LHCN-M2 (cell line): ENCODE results near the gene SGCD. TPM values are rescaled to one million over a fixed set of nuclear protein-coding genes. Genes with fewer than 3 reads are reported as not detected.

Source experiments
- DNase-seq: peaks from one replicate; pipeline ENCODE4 v3.0.0-alpha.2; 2012; ENCODE audit warnings: low read depth
- total RNA-seq: library from RNA; depleted of rRNA; stranded (reverse); fragments of >200 nt; gene quantifications from 2 replicates; pipeline ENCODE4 v1.2.3, GENCODE V29; 2014

Gene SGCD
- total RNA-seq, 1 experiment from 2014 or later, result 22.4 TPM

DNA sequence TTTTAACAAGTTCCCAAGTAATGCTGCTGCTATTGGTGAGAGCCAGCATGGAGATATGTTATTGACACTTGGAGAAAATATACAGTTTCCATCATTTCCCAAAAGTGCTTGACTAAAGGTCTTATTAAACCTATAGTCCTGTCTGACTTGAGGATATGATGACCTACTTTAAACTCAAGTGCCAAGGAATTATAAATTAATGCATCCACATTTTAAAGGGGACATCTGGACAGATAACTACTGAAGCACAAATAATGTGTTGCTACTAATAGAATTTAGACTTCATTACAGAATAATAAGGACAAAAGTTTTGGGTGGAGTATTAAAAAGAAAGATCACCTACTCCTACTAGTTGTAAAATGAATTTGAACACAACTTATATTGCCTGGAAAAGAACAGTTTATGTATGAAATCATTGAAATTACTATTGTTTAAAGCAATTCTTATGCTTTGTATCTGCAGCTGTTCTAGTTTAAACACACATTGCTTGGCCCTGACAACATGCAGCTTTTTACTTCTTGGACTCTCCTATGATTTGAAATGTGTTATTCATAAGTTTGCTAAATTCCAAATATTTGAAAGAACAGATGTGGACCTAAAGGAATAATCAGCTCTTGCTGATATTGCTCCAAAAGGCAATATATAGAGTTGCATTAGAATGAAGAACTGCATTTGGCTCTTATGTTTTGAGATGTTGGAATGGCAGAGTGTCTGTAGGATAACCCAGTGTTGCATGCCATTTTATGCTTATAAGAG is 73.4 kb downstream of the SGCD start:
- DNase-seq, result no peak

DNA sequence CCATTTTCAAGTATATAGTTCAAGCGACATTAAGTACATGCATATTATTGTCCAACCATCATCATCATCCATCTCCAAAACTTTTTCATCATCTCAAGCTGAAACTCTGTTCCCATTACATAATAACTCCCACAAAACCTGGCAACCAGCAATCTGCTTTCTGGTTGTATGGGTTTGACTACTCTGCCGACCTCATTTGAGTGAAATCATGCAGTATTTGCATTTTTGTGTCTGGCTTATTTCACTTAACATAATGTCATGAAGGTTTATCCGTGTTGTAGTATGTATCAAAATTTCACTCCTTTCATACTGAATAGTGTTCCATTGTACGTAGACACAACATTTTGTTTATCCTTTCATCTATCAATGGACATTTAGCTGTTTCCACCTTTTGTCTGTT is 74.8 kb downstream of the SGCD start:
- no peak for DNase-seq

DNA sequence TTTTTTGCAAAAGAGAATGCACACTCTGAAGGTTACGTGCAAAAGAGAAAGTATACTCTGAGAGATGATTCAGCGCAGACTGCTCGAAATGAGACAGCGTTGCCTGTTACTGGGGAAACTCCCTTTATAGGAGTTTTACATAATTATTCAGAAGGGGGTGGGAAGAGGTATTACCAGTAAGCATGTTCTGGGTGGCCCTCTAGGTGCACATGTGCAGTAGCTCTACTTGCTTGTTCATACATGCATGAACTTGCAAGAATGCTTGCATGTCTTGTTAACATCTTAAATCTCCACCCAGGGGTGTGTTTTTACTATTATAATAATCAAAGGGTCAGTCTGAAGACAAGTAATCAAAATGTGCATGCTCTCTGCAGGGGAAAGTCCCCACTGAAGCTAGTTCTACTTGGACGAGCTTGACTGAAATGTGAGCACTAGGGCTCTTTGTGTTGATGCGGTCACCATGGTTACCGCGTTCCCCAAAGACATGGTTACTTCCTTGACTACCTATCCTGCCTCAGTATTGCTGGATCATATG is 75.5 kb downstream of the SGCD start:
- no peak for DNase-seq

DNA sequence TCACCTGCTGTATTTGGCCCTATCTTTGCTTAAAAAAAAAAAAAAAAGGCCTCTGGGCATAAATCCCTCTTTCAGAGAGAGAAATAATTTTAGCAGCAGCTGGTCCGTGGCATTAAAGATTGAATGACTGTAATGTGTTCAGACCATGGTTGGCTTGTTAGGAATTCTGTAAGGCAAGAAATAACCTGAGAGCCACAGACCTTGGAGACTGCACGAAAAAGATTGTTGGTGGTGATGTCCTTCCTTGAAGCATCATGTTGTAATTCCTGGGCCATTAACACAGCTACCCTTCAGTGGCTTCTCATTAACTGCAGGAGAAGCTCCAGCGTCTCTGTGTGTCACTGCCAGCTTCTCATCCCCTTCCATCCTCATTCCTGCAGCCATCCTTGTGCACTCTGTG is 79.0 kb downstream of the SGCD start:
- peak; percentile 20 for DNase-seq

DNA sequence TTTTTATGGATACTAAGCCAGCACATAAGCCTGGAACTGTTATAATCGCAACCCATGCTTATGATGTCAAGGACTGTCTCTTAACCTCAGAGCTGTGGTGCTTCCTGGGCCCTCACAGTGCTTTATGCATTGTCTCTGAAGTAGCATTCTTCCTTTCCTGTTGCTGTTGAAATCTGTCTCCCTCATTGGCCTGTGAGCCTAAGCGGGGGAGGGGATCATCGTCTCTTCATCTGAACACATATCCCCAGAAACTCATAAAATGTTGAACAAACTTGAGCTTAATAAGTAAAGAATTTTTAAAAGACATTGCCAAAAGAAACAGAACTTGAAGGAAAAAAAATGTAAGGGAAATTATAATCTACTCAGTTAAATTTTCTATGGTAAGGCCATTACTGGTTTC is 80.3 kb downstream of the SGCD start:
- DNase-seq, result no peak

DNA sequence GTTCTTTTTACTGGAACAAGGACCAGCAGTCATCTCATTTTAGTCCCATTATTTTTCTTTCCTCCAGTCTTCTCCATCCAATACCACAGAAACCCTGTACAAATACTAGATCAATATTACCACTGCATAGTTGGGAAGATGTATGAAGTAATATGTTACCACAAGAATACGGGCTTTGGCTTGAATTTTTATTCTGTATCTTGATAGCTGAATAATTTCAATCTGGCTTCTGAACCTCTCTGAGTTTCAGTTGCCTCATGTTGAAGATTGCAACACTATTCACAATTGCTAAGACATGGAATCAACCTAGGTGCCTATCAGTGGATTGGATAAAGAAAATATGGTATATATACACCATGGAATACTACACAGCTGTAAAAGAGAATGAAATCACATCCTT is 82.9 kb downstream of the SGCD start:
- DNase-seq, result no peak

DNA sequence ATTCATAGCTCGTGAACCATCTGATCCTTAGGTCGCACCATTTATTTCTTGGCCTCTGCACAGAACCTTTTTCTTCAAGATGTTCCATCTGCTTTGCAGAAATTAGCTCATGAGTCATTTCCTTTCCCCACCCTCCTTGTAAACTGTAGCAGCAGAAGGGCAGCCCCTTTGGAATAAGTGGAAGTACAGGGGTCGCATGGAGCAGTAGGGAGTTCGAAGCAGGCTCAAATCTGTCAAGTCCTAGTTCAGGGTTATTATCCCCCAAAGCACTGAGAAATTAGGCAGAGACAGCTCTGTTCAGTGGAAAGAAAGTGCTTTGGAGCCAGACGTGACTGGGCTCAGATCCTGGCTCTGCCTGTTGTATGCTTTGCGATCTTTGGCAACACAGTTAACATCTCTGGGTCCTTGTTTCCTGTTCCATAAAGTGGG is 84.2 kb downstream of the SGCD start:
- peak; percentile 65 for DNase-seq

DNA sequence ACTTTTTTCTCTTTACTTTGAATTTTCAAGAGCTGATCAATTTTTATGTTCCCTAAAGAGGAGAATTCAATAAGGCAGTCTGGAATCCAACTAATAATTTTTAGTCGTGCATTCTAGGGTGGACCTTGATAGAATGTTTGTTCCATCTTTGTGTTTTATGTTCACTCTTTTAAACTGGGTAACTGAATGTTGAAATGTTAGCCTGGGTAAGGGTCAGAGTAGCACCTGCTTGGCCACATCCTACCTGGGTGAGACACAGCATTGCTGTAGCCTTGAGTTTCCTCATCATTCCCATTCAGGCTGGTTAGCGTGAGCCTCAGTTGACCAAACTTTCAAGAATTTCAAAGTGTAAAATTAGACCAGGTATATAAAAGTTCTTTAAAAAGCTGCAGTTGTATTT is 85.0 kb downstream of the SGCD start:
- no peak for DNase-seq

DNA sequence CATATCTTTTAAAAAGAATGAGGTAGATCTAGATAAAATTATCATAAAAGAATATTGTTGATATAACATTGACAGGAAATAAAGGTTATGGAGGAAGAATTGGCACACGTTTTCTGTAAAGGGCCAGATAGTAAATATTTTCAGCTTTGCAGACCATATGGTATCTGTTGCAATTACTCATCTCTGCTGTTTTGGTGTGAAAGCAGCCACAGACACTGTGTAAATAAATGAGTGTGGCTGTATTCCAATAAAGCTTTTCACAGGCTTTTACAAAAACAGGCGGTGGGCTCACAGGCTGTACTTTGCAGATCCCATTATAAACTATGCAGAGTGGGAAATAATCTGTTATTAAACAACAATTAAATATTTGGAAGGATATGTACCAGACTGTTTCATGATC is 87.4 kb downstream of the SGCD start:
- peak; percentile 66 for DNase-seq

DNA sequence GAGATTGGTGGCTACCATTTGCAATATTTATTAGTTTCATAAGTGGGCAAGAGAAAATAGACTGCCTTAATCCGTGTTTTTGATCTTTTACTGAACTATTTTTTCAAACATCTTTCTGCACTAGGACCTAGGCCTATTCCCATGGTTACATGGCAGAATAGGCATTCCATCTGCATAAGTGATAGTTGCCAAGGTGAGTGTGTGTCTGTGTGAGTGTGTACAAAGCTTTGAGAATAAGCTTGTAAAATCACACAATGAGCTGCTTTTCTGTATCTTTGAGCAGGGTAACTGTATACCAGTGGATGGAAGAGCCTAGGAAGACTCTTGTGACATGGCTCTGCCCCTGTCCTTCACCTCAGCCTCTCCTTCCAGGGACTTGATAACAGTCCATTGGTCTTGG is 92.7 kb downstream of the SGCD start:
- no peak for DNase-seq

DNA sequence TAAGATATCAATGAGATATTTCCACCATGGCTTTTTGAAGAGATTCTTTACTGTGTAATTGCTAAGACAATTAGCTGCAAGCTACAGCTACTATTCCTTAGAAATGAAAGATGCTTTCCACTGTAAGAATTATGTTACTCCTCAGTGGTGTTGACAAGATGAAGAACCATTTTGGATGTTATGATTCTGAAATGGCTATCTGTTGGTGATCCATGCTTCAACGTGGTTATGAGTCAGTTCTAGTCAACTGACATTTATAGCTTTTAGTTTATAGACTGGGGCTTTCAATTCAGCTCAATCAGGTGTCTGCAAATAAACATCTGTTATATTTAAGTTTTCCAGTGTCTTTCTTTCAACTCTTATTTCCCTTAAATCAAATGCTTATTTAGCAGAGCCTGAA is 93.7 kb downstream of the SGCD start:
- peak; percentile 11 for DNase-seq

DNA sequence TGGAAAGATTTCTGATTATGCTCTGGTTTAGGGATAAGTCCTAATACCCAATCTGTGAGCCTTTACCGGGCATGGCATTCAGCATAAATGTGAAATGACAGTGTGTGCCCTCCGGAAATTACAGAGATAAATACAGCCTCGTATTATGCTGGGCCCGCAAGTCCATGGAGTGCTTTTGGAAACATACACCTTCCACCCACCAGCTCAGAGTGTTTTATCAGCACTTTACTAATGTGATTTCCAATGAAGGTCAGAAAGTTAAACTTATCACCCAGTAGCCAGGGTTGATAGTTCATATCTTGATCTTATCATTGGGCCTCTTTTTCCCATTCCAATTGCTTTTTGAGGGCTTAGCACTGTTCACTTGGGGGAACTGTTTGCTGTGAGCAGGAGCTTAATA is 94.8 kb downstream of the SGCD start:
- DNase-seq, result no peak

DNA sequence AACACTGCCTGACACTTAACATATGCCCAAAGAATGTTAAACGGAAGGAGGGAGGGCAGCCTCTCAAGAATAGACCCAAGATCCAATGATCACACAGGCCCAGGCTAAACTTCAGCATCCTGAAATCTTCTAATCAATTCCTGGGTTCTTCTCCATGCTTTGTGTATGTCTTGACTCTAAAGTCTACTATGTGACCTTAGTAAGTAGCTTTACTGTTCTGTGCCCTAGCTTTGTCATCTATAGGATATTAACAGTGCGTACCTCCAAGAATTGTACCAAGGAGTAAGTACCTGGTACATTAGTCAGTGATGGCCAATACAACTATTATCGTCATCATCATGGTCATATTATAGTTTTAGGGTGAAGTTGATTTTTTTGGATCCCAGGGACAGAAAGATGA is 96.6 kb downstream of the SGCD start:
- no peak for DNase-seq

DNA sequence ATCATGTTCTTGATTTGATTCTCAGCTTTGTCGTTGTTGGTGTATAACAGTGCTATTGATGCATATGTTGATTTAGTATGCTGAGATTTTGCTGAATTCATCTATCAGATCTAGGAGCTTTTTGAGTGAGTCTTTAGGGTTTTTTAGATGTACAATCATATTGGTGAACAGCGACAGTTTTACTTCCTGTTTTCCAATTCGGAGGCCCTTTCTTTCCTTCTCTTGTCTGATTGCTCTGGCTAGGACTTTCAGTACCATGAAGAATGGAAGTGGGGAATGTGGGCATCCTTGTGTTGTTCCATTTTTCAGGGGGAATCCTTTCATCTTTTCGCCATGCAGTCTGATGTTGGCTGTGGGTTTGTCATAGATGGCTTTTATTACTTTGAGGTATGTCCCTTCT is 100.4 kb downstream of the SGCD start:
- DNase-seq, result no peak

DNA sequence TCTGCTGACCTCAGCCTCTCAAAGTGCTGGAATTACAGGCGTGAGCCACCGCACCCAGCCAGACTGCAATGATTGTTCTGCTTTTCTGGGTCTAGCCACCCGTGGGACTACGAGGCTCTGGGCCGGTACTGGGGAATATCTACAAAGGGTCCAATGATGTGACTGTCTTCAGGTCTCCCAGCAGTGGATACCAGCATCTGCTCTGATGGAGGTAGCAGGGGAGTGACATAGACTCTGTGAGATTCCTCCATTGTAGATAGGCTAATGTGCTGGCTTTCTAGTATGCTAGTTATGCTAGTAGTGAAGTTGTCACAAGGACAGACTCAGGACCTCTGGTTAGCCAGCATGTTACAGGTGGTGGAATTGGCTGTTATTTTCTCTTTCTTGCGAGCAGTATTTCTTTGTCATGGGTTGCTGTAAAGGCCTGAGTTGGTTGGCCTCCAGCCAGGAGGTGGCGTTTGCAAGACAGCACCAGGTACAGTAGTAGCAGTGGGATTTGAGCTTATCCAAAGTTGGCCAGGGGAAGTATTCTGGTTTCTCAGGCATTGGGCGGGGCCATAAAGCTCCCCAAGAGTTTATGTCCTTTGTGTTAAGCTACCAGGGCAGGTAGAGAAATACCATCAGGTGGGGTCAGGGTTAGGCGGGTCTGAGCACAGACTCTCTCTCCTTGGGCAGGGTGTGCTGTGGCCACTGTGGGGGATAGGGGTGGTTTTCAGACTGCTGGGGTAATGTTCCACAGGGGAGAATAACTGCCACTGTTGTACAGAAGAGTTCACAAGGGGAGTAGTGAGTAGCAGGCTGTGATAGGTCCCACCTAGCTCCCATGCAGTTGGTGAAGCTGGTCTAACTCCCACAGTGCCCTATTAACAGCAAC is 105.2 kb downstream of the SGCD start:
- DNase-seq, result no peak

DNA sequence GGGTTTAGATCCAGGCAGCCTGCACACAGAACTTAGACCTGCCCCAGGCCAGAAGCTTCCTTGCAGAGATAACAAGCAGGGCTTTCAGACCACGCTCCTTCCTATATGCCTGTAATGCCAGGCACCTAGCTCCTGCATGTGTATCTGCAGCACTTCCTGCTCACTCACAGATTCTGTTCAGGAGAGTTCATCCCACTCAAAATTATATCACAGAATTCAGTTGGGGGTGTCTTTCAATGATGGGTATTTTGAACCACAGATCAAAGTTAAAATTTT is 105.8 kb downstream of the SGCD start:
- DNase-seq, result no peak

DNA sequence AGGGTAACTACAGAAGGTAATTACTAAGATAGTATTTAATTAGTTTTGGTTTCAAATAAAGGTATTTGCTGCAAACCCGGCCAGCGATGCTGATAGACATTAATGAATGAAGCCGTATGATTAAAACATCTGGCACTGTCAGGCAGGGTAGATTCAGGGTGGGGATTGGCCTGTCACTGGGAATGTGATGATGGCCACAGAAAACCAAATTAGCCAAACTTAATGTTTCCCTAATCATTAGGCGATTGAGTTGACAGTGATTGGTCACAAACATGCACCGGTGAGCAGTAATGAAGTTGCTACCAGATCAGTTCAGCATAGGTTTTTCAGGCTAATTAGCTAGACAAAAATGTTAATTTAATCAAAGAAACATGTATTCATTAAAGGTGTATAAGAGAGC is 107.5 kb downstream of the SGCD start:
- no peak for DNase-seq

DNA sequence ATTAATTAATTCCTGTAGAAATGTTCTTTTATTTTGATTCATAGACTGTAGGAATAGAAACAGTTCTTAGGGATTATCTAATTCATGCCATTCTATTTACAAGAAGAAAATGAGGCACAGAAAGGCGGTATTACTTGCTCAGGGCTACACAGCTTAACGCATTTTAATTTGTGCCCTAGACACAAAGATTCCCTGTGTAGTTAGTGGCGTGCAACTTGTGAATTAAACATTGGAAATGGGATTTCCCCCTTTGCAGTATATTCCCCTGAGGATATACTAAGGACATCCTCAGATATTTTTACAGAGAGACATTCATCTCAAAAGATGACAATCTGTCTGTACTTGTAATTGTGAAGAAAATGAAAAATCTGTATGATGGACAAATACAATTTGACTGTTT is 108.1 kb downstream of the SGCD start:
- no peak for DNase-seq

DNA sequence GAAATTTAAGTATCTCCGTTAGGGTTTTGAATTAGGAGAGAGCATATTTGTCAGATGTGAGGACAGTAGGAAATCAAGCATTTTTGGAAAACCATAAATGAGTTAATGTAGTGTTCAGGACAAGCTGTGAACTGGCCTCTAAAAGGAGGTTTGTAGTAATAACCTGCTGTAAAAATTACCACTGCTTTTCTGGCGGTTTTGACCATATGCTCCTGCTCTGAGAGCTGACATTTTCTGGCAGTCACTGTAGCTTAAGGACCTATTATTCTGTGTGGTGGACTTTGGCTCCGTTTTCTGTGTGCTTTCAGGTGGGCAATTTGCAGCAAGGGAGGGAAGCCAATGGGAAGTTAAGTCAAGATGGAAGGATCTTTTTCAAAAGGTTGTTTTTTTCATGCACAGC is 111.1 kb downstream of the SGCD start:
- no peak for DNase-seq

DNA sequence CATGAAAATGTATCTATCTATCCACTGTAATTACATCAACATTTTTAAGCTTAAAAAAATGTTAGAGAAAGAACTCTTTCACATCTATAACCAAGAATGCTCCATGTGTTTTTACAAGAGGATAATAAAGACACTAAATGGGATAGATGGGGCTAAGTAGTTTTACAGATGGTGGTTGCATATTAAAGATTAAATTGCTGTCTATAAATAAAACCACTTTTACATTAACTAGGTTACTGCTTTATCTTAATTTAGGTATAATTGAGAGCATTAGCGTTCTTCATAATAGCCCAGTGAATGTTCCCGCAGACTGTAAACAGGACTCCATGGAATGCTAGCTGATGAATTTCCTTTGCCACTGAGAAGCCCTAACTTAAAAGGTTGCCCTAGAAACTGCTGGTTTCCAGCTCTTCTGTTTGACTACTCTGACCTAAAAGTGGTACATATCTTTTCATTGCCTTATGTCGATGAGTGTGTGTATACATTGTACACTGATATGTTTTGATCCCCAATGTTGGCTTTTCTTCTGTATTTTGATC is 117.9 kb downstream of the SGCD start:
- DNase-seq, result no peak

DNA sequence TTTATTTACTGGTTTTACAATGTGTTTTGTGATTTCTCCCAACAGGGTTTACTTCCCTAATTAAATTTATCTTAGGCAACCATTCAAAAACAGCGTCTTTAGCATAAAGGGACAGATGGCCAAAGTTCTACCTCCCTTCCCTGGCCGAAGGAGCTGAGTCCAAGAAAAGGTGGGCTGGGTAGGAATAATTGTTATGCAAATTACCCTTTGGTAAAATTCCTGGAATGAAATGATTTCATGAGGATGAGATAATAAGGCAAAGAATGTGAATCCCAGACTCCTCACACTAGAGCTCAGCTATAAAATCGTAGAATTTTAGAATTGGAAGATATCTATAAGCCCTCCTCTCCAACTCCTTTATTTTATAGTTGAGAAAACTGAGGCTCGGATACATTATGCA is 119.6 kb downstream of the SGCD start:
- DNase-seq, result no peak

DNA sequence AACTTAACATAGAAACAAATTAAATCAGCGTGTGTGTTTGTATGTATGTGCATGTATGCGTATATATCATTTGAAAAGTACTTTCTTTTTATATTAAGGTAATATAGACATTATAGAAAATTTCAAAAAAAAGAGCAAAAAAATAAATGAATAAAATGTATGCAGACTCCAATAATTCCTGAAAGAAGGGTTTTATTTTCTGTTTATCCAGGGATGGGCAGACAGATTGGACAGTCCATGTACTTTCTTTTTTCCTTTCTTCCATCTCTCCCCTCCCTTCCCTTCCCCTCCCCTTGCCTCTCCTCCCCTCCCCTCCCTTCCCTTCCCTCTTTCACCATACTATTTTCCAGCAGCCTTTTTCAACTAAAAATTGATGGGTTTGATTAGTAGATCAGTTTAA is 123.8 kb downstream of the SGCD start:
- DNase-seq, result no peak

DNA sequence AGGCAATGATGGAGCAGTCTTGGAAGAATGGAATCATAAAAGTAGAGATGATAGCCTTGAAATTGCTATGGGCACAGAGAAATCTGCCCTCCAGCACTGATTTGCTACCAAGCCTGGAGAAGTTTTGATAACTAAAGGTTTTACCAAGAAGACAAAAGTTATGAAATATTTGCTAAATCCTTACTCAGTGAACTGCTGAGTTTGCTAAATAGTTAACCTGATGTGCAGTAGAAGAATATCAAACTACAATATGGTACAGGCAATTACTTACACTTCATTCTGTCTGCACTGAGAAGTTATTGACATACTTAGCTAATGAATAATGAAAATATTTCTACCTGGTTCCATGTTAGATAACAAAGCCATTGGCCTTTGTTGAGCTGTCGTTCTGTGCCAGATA is 124.5 kb downstream of the SGCD start:
- DNase-seq, result no peak
